Nucleus accumbens (tissue), 56 donors: ENCODE data around the gene LHFPL6.

Experiments
- DNase-seq, 56 donors: peaks; one replicate each; lab custom pipeline; 2025; lab: John Stamatoyannopoulos, UW

LHFPL6 gene

GRCh38 chr13:39524795-39525194, 78.2 kb downstream of the LHFPL6 start:
- no peak for DNase-seq

GRCh38 chr13:39522329-39522728, 80.7 kb downstream of the LHFPL6 start:
- DNase-seq: no peak

GRCh38 chr13:39521701-39522100, 81.3 kb downstream of the LHFPL6 start:
- DNase-seq: no peak

GRCh38 chr13:39516096-39516495, 86.9 kb downstream of the LHFPL6 start:
- DNase-seq: peak in 1 of 56 donors; percentile 5

- DNase-seq: no peak
Measured at GRCh38 chr13:39515224-39515714, 87.7 kb downstream of the LHFPL6 start.

- no peak for DNase-seq
Measured at GRCh38 chr13:39512687-39513086, 90.3 kb downstream of the LHFPL6 start.

GRCh38 chr13:39510316-39510695, 92.7 kb downstream of the LHFPL6 start:
- DNase-seq: no peak

GRCh38 chr13:39509616-39510315, 93.2 kb downstream of the LHFPL6 start:
- no peak for DNase-seq

- no peak for DNase-seq
Measured at GRCh38 chr13:39506559-39507390, 96.2 kb downstream of the LHFPL6 start.

- DNase-seq: no peak
Measured at GRCh38 chr13:39505151-39505550, 97.8 kb downstream of the LHFPL6 start.

GRCh38 chr13:39503048-39503447, 99.9 kb downstream of the LHFPL6 start:
- DNase-seq: no peak

GRCh38 chr13:39501702-39502324, 101.2 kb downstream of the LHFPL6 start:
- peak in 10 of 56 donors; percentile 2 to 43 (median 11) for DNase-seq

- DNase-seq: no peak
Measured at GRCh38 chr13:39499604-39500003, 103.4 kb downstream of the LHFPL6 start.

GRCh38 chr13:39498471-39499114, 104.4 kb downstream of the LHFPL6 start:
- DNase-seq: no peak

GRCh38 chr13:39496506-39496905, 106.5 kb downstream of the LHFPL6 start:
- DNase-seq: no peak

GRCh38 chr13:39494633-39495032, 108.4 kb downstream of the LHFPL6 start:
- DNase-seq: no peak

GRCh38 chr13:39494006-39494405, 109.0 kb downstream of the LHFPL6 start:
- no peak for DNase-seq

GRCh38 chr13:39490136-39490535, 112.9 kb downstream of the LHFPL6 start:
- no peak for DNase-seq

- DNase-seq: no peak
Measured at GRCh38 chr13:39486758-39487157, 116.2 kb downstream of the LHFPL6 start.

- no peak for DNase-seq
Measured at GRCh38 chr13:39485314-39485700, 117.7 kb downstream of the LHFPL6 start.
